Osteocyte (in vitro differentiated cells): ENCODE data around the gene SND1. TPM values are rescaled to one million over a fixed set of nuclear protein-coding genes. Genes with fewer than 3 reads are reported as not detected.
A peak's percentile ranks its signal among the peaks of the same experiment; 100 is the strongest.

ENCODE experiments used
- DNase-seq: peaks from one replicate; pipeline ENCODE4 v3.0.0; 2021; ENCODE audit warnings: mixed read lengths; ENCODE audit not compliant: unreplicated experiment; ENCODE audit errors: extremely low spot score
- H3K27ac Mint-ChIP-seq: one replicate; pipeline ENCODE4 v1.8.0; 2021; ENCODE audit warnings: mild to moderate bottlenecking, mixed read lengths; ENCODE audit not compliant: unreplicated experiment
- H3K27me3 Mint-ChIP-seq: one replicate; pipeline ENCODE4 v1.8.0; 2021; ENCODE audit warnings: mixed read lengths; ENCODE audit not compliant: unreplicated experiment
- H3K36me3 Mint-ChIP-seq: one replicate; pipeline ENCODE4 v1.8.0; 2021; ENCODE audit warnings: mixed read lengths; ENCODE audit not compliant: unreplicated experiment
- H3K4me1 Mint-ChIP-seq: one replicate; pipeline ENCODE4 v1.8.0; 2021; ENCODE audit warnings: mixed read lengths; ENCODE audit not compliant: unreplicated experiment
- H3K4me3 Mint-ChIP-seq: one replicate; pipeline ENCODE4 v1.8.0; 2021; ENCODE audit warnings: mild to moderate bottlenecking, moderate library complexity, mixed read lengths; ENCODE audit not compliant: unreplicated experiment
- H3K9me3 Mint-ChIP-seq: one replicate; pipeline ENCODE4 v1.8.0; 2021; ENCODE audit warnings: mixed read lengths; ENCODE audit not compliant: unreplicated experiment
- CTCF ChIP-seq: fragments of 200-600 bp; sonication (generic); IDR thresholded peaks from 2 replicates; pipeline ENCODE4 v1.5.0; 2021; ENCODE audit warnings: antibody characterized with exemption, mild to moderate bottlenecking, moderate library complexity
- microRNA-seq: library from miRNA; unstranded; fragments of <30 nt; microRNA quantifications from one replicate; pipeline ENCODE4 v1.1.0, GENCODE V29; 2020; ENCODE audit not compliant: unreplicated experiment
- total RNA-seq: library from RNA; stranded (reverse); gene quantifications from 2 replicates; pipeline ENCODE4 v1.2.1, GENCODE V29; 2021

SND1 gene
- total RNA-seq, 1 donor from 2014 or later, result 229 TPM

GRCh38 chr7:128137181-128137580 is 485.2 kb downstream of the SND1 start:
- Mint-ChIP-seq H3K27ac (no peak overlapping the region), H3K9me3 (peaks cover 5% of the 10 kb centered on the region), H3K4me1 (peaks cover 6% of the 10 kb centered on the region), H3K27me3 (peaks cover 69% of the 10 kb centered on the region), H3K4me3 (no peak overlapping the region), H3K36me3 (no peaks in the 10 kb centered on the region)
- peak; percentile 71 for DNase-seq
- TF ChIP-seq CTCF, result no peak

- Mint-ChIP-seq H3K27me3 (peaks cover 69% of the 10 kb centered on the region), H3K27ac (no peak overlapping the region), H3K4me3 (no peak overlapping the region), H3K4me1 (peaks cover 6% of the 10 kb centered on the region), H3K9me3 (peaks cover 10% of the 10 kb centered on the region), H3K36me3 (no peaks in the 10 kb centered on the region)
- DNase-seq, result peak; percentile 34
- no peak for TF ChIP-seq CTCF
These were observed 487.4 kb downstream of the SND1 start for GRCh38 chr7:128139406-128139805.

GRCh38 chr7:128141683-128142195 is 489.7 kb downstream of the SND1 start:
- DNase-seq, result peak; percentile 57
- Mint-ChIP-seq H3K9me3 (peaks cover 10% of the 10 kb centered on the region), H3K27ac (no peak overlapping the region), H3K4me3 (no peak overlapping the region), H3K4me1 (no peaks in the 10 kb centered on the region), H3K36me3 (no peaks in the 10 kb centered on the region), H3K27me3 (peaks cover 69% of the 10 kb centered on the region)
- no peak for TF ChIP-seq CTCF

Small RNAs within 50 kb of the gene (microRNA-seq; reads per million reads assigned to microRNA genes)
- not detected for gene MIR593

Other genes with a start within 250 kb of the SND1 start
- 20.2 and 20.7 TPM in 2 replicates for gene GCC1, start 66.6 kb upstream of the SND1 start, total RNA-seq
- 179 and 191 TPM in 2 replicates for gene ARF5, start 63.8 kb upstream of the SND1 start, total RNA-seq
- gene FSCN3, start 58.5 kb upstream of the SND1 start, total RNA-seq, result 0.91 and 1.2 TPM in 2 replicates
- gene PAX4, start 34.1 kb upstream of the SND1 start, total RNA-seq, result not detected in 2 replicates